Gastroesophageal sphincter (tissue), 3 donors: Measurements from ENCODE around the gene TNFRSF13B.

Experiments used
- EP300 ChIP-seq: sonication (generic); formaldehyde crosslinking; IDR thresholded peaks from one replicate; pipeline ENCODE4 v1.6.1; 2017; ENCODE audit warnings: antibody characterized with exemption, mild to moderate bottlenecking
- POLR2A ChIP-seq, 2 donors: fragments of 450-650 bp; IDR thresholded peaks; one replicate each; pipeline ENCODE4 v1.6.1; 2017; ENCODE audit warnings: antibody characterized with exemption in 2 of 2, mild to moderate bottlenecking in 2 of 2, moderate library complexity in 1 of 2
- POLR2AphosphoS5 ChIP-seq: sonication (generic); formaldehyde crosslinking; IDR thresholded peaks from one replicate; pipeline ENCODE4 v1.6.1; 2017; ENCODE audit warnings: antibody characterized with exemption
- TF ChIP-seq, protein P1 (sequence below), 4 experiments: fragments of 200-600 bp in 2 of 4; fragments of 450-650 bp in 2 of 4; sonication (generic) in 1 of 4; IDR thresholded peaks; one replicate each; pipeline ENCODE4 v1.5.1; 2017 to 2019; ENCODE audit warnings: antibody characterized with exemption in 4 of 4, mild to moderate bottlenecking in 2 of 4, moderate library complexity in 2 of 4

DNA sequence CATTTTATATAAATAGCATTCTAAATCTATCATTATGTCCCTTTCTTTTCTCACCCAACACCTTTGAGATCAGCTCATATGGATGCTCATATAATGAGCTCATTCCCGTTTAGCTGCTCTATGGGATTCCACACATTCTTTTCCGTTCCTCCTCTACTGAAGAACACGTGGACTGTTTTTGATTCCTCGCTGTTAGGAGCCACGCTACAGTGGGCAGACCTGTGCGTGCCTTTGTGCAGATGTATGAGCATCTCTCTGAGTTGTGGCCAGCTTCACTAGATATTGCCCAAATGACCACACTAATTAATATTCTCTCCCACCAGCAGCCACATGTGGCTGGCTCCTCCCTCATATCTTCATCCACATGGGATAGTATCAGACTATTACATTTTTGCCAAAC lies 6.0 kb upstream of the TNFRSF13B start:
- no peak for TF ChIP-seq POLR2AphosphoS5
- TF ChIP-seq, protein P1, sequence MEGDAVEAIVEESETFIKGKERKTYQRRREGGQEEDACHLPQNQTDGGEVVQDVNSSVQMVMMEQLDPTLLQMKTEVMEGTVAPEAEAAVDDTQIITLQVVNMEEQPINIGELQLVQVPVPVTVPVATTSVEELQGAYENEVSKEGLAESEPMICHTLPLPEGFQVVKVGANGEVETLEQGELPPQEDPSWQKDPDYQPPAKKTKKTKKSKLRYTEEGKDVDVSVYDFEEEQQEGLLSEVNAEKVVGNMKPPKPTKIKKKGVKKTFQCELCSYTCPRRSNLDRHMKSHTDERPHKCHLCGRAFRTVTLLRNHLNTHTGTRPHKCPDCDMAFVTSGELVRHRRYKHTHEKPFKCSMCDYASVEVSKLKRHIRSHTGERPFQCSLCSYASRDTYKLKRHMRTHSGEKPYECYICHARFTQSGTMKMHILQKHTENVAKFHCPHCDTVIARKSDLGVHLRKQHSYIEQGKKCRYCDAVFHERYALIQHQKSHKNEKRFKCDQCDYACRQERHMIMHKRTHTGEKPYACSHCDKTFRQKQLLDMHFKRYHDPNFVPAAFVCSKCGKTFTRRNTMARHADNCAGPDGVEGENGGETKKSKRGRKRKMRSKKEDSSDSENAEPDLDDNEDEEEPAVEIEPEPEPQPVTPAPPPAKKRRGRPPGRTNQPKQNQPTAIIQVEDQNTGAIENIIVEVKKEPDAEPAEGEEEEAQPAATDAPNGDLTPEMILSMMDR (IDR thresholded peaks at IDR 0.05), result no peak
- TF ChIP-seq POLR2A (IDR thresholded peaks at IDR 0.05), result no peak
- TF ChIP-seq EP300, result no peak
